GM18867 (cell line): ENCODE measurements around the gene SKP1.
A peak's percentile ranks its signal among the peaks of the same experiment; 100 is the strongest.

Source experiments
- ATAC-seq: cut with Tn5 transposase; IDR thresholded peaks from one replicate; pipeline ENCODE4 v1.9.1; 2021; ENCODE audit warnings: mild to moderate bottlenecking, moderate library complexity; ENCODE audit not compliant: unreplicated experiment

The SKP1 gene

GRCh38 chr5:134143944-134144941 is 32.5 kb downstream of the SKP1 start:
- ATAC-seq, result no peak

- ATAC-seq, result no peak
Measured at GRCh38 chr5:134143431-134143830, 33.3 kb downstream of the SKP1 start.

- ATAC-seq, result no peak
Measured at GRCh38 chr5:134142806-134143205, 33.9 kb downstream of the SKP1 start.

- ATAC-seq, result no peak
Measured at GRCh38 chr5:134142052-134142451, 34.7 kb downstream of the SKP1 start.

GRCh38 chr5:134141331-134142050 is 35.3 kb downstream of the SKP1 start:
- ATAC-seq, result no peak

- ATAC-seq, result no peak
Measured at GRCh38 chr5:134140530-134141201, 36.1 kb downstream of the SKP1 start.

- ATAC-seq, result no peak
Measured at GRCh38 chr5:134139891-134140469, 36.8 kb downstream of the SKP1 start.

GRCh38 chr5:134139377-134139851 is 37.3 kb downstream of the SKP1 start:
- ATAC-seq, result no peak

- peak; percentile 74 for ATAC-seq
Measured at GRCh38 chr5:134138416-134139376, 38.1 kb downstream of the SKP1 start.

GRCh38 chr5:134136771-134137170 is 40.0 kb downstream of the SKP1 start:
- no peak for ATAC-seq

GRCh38 chr5:134136221-134136631 is 40.5 kb downstream of the SKP1 start:
- no peak for ATAC-seq

GRCh38 chr5:134135091-134135655 is 41.6 kb downstream of the SKP1 start:
- no peak for ATAC-seq

- ATAC-seq, result no peak
Measured at GRCh38 chr5:134133995-134134541, 42.7 kb downstream of the SKP1 start.

GRCh38 chr5:134133188-134133994 is 43.4 kb downstream of the SKP1 start:
- no peak for ATAC-seq

GRCh38 chr5:134132372-134133187 is 44.2 kb downstream of the SKP1 start:
- ATAC-seq, result peak; percentile 50

GRCh38 chr5:134131578-134132350 is 45.0 kb downstream of the SKP1 start:
- no peak for ATAC-seq

- no peak for ATAC-seq
Measured at GRCh38 chr5:134131165-134131564, 45.6 kb downstream of the SKP1 start.
